ENCODE measurements around the gene TSHZ2.

The TSHZ2 gene

DNA sequence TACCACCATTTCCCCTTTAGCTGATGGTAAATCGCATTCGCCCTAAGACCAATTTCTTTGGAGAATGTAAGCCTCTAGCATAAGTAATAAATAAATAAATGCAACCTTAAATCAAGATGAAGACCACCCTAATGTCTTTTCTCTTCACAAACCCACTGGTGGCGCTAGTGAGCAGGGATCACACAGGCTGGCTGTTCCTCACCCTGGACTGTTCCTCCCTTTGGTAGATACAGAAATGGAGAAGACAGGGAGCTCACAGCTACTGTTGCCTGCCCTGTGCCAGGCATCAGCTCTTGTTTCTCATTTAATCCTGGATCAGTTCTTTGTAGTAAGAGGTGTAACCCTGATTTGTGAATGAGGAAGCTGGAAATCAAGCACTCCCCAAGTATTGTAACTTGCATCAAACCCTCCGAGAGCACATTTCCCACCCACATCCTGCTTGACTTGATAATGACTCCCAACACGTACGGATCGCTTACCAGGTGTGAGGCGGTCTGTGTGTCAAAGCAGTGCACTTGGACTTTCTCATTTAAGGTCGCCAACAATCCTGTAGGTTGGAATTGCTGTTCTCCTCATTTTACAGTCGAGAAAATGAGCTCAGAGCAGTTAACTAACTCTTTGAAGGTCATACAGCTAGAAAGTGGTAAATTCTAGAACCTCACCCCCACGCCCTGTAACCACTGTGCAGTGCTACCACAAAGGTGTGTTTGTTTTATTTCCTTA is 236.1 kb downstream of the TSHZ2 start:
- no peak for DNase-seq (ENCODE audit: low read depth)

DNA sequence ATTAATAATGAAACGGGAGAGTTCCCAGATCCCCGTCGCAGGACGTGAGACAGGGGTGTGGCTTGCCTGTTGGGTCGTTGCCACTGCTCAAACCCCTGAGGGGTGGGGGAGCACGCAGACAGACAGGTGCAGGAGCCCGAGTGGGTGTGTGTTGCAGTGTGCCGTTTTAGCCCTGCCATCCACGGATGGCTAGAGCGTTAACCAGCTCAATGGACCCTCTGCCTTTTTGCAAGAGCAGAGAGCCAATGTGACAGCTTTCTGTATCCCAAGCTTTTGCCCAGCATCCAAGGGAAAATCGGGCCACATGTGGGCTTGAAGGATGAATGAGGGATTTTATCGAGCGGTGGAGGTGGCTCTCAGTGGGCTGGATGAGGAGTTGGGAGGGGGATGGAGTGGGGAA is 237.9 kb downstream of the TSHZ2 start:
- DNase-seq (ENCODE audit: low read depth) = no peak

- no peak for DNase-seq (ENCODE audit: low read depth)
Observed at GRCh38 chr20:53210931-53211330, 238.8 kb downstream of the TSHZ2 start.

DNA sequence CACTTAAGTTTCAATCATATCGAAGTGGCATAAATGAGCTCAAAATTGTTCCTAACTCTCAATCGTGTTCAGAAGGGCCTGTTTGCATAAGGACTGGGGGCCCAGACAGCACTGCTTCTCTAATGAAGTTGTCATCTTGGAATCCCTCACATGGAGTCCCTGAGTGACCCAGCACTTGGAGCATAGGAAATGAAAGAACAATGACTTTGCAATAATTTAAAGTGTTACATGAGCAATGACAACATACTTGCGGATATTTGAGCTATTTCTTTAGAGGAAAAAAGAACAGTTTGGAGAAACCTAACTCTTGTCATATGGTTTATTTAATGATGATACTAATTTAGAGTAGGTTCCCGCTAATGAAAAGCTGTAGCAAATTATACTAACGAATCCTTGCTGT is 239.9 kb downstream of the TSHZ2 start:
- no peak for DNase-seq (ENCODE audit: low read depth)

DNA sequence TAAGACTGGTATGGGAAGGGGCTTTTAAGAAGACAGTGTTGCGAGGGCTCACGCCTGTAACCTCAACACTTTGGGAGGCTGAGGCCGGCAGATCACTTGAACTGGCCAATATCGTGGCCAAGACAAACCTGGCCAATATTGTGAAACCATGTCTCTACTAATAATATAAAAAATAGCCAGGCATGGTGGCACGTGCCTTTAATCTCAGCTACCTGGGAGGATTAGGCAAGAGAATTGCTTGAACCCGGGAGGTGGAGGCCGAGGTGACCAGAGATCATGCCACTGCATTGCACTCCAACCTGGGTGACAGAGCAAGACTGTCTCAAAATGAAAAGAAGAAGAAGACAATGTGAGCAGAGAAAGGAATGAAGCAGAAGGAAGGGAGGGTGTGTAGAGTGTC is 242.2 kb downstream of the TSHZ2 start:
- no peak for DNase-seq (ENCODE audit: low read depth)

DNA sequence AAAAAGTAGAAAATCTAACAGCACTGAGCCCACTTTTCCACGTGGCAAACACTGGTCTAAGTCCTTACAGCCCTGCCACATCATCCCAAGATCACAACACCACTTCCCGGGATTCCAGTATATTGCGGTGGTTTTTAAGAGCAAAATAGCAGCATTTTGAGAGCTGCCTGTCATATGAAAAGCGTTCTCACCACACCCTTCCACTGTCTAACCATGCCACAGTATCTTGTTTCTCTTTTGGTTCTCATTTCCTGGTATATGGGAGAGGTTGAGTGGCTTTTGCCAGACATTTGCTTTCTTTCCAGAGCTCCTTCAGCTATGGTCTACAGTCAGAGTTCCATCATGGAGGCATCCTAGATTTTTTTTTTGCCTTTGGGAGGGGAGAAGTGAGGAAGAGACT is 243.0 kb downstream of the TSHZ2 start:
- DNase-seq (ENCODE audit: low read depth) = no peak

DNA sequence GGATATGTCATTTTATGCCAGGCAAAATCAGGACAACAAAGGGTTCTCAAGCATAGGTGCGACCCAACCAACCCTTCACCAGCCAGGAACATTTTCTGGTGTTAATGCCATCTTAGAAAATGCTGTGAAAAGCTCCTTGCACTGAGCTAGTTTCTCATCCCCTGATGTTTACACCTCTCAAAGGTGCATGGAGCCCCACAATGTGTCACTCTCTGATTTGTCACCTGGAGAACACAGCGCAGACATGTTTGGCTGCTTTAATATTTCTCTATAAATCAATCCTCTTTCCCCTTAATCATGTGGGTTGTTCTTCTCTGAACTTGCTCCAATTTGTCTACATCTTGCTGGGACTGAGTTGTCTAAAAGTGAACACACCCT is 244.3 kb downstream of the TSHZ2 start:
- no peak for DNase-seq (ENCODE audit: low read depth)

GRCh38 chr20:53216856-53217576 is 244.9 kb downstream of the TSHZ2 start:
- DNase-seq (ENCODE audit: low read depth) = peak; percentile 76

DNA sequence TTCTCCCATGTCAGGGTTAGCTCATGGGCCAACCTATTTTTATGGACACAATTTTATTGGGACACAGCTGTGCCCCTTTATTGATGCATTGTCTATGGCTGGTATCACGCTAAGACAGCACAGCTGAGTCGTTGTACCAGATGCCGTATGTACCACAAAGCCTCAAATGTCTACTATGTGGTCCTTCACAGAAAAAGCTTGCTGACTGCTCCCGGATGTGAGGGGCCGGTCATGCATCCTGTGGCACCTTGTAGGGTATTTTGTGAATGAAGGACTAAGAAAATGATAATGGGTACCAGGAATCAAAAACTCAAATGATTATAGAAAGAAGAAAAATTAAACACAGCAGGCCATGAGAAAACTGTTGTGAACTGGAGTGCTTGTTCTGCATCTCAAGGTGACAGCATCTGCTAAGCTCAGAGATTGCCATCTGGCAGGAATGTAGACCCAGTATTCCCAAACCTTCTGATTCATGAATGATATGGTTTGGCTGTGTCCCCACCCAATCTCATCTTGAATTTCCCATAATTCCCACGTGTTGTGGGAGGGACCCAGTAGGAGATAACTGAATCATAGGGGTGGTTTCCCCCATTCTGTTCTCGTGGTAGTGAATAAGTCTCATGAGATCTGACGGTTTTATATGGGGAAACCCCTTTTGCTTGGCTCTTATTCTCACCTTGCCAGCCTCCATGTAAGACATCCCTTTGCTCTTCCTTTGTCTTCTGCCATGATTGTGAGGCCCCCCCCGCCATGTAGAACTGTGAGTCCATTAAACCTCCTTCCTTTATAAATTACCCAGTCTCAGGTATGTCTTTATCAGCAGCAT is 248.5 kb downstream of the TSHZ2 start:
- no peak for DNase-seq (ENCODE audit: low read depth)

GRCh38 chr20:53221731-53222130 is 249.6 kb downstream of the TSHZ2 start:
- DNase-seq (ENCODE audit: low read depth) = no peak

DNA sequence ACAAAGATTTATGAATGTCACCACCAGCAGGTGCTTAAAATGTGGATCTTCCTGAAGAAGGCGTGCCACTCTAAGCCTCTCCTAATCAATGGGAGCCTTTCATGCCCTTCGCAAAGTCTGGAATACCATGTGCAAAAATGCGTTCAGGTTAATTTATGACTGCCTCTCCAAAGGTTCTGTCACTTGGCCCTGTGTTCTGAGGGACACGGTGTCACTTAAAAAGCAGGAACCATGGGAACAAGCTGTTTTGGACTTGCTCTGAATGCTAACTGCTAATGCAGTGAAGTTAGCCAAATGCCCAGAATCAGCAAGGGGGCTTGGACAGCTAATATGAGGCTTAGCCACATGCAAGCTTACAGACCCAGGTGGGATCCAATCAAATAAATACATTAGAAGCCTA is 250.3 kb downstream of the TSHZ2 start:
- DNase-seq (ENCODE audit: low read depth) = no peak

GRCh38 chr20:53222932-53223331 is 250.8 kb downstream of the TSHZ2 start:
- no peak for DNase-seq (ENCODE audit: low read depth)

DNA sequence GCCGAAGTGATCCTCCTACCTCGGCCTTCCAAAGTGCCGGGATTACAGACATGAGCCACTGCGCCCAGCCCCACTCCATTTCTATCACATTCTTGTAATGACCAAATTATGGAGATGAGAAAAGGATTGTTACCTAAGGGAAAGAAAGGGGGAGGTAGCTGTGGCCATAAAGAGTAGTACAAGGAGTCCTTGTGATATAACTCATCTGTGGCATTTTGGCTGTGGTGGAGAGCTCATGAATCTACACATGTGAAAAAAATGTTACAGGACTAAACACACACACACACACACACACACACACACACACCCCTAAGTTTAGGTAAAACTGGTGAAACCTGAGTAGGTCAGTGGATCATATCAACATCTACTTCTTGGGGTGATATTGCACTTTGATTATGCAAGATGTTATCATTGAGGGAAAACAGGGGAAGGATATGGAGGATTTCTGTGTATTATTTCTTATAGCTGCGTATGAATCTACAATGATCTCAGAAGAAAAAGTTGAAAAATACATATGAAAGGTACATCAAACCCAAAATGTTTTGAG is 251.5 kb downstream of the TSHZ2 start:
- DNase-seq (ENCODE audit: low read depth) = no peak

GRCh38 chr20:53224851-53225250 is 252.7 kb downstream of the TSHZ2 start:
- DNase-seq (ENCODE audit: low read depth) = no peak

- DNase-seq (ENCODE audit: low read depth) = no peak
Observed at GRCh38 chr20:53226826-53227225, 254.7 kb downstream of the TSHZ2 start.

DNA sequence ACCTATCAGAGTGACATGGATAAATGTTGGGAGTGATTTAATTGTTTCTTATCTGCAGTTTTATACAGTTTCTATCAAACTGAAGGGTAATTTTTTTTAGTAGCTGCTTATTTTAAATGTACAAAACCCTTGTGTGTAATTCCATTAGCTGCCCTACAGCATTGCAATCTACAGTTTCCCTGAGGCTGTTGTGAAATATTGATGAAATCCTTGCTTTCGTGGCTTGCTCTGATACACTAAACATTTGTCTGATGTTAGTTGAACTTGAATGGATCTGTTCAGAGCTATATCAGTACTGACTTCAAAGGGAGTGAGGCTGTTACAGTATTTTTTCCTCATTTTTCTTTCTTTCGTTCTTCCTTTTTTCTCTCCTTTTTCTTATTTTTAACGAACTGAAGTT is 255.4 kb downstream of the TSHZ2 start:
- DNase-seq (ENCODE audit: low read depth) = no peak

DNA sequence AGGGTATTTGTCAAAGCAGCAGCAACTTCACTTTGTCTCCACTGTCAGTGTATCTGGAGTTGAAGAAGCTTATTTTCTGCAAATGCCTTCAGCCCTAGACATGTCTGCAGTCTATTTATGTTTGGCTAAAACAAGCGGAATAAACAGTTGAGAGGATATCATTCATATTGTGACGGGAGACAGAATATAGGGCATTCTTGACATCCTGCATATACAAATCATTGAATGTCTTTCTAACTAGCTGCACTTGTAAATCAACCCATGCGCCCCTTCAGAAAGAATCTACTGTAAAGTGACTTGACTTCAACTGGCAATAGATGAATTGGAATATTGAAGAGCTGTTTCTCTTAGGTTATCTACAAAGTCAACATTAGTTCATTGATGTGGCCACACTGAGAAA is 258.9 kb downstream of the TSHZ2 start:
- DNase-seq (ENCODE audit: low read depth) = no peak

DNA sequence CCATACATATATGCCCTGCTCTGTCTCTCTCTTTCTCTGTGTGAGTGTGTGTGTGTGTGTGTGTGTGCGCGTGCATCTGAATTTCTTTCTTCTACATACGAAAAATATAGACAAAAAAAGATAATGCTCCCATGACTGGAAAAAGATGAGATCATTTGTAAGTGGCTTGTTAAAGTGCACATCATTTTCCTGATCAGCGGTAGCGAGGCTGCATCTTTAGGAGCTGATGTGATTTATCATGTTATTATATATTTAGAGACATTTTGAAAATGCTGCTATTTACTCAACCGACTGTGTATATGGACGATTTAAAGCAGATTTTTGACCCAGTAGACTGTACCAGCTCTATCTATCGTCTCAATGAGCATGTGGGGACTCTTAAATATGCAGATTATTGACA is 265.3 kb downstream of the TSHZ2 start:
- DNase-seq (ENCODE audit: low read depth) = no peak

DNA sequence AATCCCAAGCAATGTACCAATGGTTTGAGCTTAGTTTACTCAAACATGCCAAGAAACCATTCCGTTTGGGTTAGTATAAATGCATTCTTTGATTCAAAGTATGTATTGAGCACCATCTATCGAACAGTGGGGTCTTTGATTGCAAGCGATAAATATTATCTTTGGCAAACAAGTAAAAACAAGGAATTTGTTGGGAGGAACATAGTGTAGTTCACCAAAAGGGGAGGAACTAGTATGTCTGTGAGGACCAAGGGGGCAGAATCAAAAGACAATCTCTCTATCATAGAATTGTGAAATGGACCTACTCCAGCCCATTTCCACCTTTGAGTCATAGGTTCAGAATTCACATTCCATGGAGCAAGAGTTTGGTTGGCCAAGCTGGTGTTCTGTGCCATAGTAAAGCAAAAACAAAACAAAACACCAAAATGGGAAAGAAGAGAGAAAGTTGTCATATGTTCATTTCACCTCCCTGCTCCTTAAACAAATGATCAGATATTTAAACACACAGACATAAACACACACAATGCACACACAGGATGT is 266.0 kb downstream of the TSHZ2 start:
- DNase-seq (ENCODE audit: low read depth) = no peak

- DNase-seq (ENCODE audit: low read depth) = no peak
Observed at GRCh38 chr20:53243152-53243551, 271.0 kb downstream of the TSHZ2 start.

GRCh38 chr20:53244711-53245110 is 272.6 kb downstream of the TSHZ2 start:
- DNase-seq (ENCODE audit: low read depth) = no peak

DNA sequence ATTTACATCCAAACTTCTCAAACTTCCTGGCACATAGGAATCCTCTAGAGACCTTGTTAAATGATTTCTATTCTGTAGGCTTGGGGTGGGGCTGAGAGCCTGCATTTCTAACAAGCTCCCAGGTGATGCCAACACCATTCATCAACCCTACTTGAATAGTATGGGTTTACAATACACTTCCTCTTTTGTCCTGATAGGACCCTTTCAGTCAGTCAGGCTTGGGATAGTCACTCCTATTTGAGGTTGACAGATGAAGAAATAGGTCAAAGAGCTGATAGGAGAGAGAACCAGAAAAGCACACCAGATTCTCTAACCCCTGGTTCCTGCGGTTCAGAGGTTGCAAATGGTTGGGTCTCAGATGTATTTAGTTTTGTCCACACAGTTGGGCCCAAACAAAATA is 273.4 kb downstream of the TSHZ2 start:
- no peak for DNase-seq (ENCODE audit: low read depth)

All from activated T-cell treated with anti-CD3 and anti-CD28 coated beads for 24 hours (primary cell).